HG02852 (cell line): ENCODE results near the gene VIPR2.
"Not testable (repeated sequence)": the region's sequence is repeated elsewhere in the genome, so short reads cannot be mapped to it uniquely, and the experiment has no call there.

ENCODE experiments used
- ATAC-seq: cut with Tn5 transposase; IDR thresholded peaks from one replicate; pipeline ENCODE4 v1.9.1; 2021; ENCODE audit warnings: mild to moderate bottlenecking, moderate library complexity; ENCODE audit not compliant: unreplicated experiment

Gene VIPR2

GRCh38 chr7:159140170-159140910, 4.3 kb downstream of the VIPR2 start:
- no peak for ATAC-seq

DNA sequence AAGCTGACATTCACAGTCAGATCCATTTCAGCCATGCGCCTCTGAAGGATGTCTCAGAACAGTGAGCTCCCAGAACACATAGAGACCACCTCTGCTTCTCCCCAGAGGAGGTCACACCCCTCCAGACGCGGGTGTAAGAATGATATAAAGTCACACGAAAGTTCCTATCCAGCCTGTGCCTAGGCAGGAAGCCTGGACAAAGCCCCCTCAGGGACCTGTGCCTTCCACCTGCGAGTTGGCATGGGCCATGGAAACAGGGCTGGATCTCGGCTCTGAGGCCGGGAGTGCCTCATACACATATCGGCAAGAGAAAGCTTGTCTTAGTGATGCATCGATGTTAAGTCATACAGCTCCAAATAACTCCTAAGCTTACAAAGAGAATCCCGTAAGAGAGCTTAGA, 5.0 kb downstream of the VIPR2 start:
- no peak for ATAC-seq

GRCh38 chr7:159139202-159139601, 5.5 kb downstream of the VIPR2 start:
- no peak for ATAC-seq

DNA sequence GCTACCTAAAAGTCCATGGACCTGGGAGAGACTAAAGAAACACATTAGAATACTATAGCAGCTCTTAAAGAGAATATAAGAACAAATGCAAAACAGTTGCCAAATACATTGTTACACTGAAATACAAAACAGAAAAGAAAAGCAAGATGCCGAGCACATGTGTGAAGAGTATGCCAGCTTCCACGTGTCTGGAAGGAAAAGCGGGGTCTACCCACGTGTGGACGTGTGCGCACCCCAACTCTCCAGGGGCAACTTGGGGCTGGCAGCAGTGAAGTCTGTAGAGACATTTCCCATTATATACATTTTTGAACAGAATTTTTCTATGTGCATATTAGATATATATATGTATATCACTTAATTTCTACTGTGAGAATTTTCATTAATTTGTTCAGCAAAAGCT, 6.2 kb downstream of the VIPR2 start:
- no peak for ATAC-seq

DNA sequence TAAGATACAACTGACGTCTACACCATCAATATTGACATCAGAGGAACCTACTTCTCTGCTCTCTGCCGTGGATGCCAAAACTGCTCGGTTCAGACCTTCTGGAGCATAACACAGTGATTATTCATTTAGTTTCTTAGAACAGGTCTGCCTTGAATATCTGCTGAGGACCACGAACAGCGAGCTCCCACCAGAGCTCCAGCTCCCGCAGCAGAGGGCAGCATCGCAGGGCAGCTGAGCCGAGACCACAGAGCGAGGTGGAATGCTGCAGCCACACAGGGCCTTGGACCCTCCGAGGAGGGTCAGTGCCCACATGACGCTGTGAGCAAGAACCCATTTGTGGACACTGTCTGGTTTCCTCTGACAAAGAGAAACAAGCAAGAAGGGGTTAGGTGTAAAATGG, 6.8 kb downstream of the VIPR2 start:
- no peak for ATAC-seq

DNA sequence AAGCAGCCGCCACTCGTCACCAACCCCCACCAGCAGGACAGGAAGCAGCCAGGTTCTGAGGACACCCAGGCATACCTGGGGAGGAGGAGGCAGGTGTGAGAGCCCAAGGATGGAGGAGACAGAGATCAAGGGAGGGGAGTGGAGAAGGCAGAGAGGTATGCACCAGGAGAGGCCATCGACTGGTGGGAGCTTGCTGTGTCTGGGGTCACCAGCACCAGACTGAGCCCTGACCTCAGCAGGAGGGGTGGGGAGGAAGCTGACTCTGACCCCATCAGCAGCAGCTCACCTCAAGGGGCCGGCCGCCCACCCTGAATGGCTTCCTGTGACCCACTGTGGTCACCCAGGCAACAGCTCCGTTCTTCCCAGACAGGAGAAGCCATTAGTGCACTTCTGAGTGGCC, 7.8 kb downstream of the VIPR2 start:
- no peak for ATAC-seq

DNA sequence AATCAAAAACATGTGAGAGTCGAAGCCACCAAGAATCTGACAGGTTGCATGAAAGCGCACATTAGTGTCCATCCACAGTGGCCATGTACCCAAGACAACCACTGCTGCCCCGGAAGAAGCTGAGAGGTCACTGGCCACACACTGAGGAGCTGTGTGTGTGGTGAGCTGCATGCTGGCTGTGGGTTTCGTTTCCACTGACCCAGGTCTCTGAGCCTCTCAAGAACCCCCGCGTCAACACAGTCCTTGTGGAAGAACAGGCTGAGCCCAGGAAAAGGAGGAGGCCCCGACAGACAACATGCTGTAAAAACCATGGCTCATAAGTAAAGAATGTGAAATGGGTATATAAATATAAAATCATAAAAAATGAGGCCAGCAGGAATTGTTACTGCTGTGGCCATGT, 8.2 kb downstream of the VIPR2 start:
- ATAC-seq = no peak

DNA sequence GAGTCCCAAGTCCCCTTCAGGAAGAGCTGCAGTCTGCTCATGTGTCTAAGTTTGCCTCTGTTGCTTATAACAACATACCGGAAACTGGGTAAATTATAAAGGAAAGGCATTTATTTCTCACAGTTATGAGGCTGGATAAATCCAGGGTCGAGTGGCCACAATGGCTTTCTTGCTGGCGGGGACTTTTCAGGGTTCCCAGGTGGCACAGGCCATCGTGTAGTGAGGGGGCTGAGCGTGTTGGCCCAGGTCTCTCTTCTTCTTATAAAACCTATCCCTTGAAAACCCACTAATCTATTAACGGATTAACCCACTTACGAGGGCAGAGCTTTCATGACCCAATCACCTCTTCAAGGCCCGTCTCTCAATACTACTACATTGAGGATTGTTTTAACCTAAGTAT, 8.7 kb downstream of the VIPR2 start:
- ATAC-seq = no peak

- ATAC-seq = not testable (repeated sequence)
These were observed 11.8 kb downstream of the VIPR2 start for GRCh38 chr7:159132670-159133443.

- no peak for ATAC-seq
These were observed 13.8 kb downstream of the VIPR2 start for GRCh38 chr7:159130820-159131219.

- ATAC-seq = no peak
These were observed 14.4 kb downstream of the VIPR2 start for GRCh38 chr7:159130199-159130775.

DNA sequence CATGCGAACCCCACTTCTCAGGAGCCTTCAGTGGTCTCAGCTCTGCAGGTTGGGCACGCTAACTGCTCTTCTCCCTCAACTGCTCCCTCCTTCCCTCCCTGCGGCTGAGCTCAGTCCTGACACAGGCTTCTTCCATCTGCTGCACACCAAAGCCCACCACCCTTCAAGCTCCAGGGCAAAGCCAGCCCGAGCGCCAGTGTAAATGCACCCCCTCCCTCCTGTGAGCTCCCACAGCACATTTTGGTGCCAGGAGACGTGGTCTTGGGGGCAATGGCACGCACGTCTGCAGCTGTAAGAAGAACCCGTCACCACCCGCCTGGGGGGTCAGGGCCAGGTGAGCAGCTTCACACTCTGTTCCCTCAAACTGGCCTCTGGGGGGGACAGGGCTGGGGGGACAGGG, 15.9 kb downstream of the VIPR2 start:
- ATAC-seq = no peak

DNA sequence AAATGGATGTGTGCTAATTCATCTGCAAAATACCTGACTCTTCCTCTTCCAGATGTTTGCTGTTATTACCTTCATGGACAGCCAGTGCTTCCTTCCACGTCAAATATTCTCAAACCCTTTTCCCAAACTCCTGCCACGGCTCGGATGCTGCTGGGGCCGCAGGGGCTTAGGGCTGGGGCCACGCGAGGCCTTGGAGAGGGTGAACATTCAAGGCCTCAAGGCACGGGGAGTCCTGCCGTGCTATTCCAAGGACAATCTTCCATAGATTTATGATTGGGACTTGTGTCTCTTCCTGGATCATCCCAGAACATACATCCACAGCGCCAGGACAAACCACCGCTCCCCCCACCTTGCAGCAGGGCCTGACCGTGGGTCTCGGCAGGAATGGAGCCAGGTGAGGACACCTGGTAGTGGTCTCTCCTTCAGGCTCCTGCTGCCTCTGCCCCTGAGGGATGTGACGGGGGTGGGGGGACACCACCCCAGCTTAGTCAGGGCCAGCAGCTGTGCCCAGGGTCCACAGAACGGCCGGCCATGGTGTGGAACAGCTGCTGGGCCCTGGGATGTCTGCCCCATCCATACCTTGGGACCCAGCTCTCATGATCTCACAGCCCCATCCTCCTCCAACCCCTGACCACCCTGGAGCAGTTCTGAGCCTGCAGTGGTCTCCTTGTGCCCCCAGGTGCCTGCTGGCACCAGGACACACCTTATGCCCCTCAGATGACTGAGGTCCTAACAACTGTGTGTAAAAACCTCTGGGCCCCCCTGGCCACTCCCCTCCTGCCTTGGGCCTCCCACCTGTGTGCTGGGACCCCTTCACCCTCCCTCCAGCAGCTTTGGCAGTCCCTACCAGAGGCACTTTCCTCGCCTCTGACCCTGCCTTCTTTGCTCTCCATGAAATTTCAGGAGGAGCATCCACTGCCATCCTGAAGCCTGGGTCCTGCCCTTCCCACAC, 16.7 kb downstream of the VIPR2 start:
- ATAC-seq = no peak

GRCh38 chr7:159126311-159127260, 18.1 kb downstream of the VIPR2 start:
- ATAC-seq = no peak

DNA sequence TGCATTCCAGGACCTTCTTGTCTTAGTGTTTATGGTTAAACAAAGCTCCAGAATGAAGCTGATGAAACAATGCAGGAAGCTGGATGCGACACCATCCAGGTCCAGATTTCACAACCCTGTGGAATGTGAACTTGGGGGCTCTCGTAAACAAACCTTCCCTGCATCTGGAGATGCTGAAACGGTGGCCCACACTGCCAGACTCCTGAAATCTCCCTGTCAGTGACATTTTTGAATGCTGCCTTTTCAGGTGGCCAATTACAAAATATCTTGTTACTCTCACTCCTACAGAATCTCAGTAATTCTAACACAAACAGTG, 18.8 kb downstream of the VIPR2 start:
- no peak for ATAC-seq

- no peak for ATAC-seq
These were observed 19.3 kb downstream of the VIPR2 start for GRCh38 chr7:159125104-159125954.

DNA sequence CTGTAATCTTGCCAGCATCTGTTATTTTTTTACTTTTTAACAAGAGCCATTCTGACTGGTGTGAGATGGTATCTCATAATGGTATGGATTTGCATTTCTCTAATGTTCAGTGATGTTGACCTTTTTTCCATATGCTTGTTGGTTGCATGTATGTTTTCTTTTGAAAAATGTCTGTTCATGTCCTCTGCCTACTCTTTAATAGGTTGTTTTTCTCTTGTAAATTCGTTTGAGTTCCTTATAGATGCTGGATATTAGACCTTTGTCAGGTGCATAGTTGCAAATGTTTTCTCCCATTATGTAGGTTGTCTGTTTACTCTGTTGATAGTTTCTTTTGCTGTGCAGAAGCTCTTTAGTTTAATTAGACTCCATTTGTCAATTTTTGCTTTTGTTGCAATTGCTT, 20.9 kb downstream of the VIPR2 start:
- ATAC-seq = not testable (repeated sequence)

DNA sequence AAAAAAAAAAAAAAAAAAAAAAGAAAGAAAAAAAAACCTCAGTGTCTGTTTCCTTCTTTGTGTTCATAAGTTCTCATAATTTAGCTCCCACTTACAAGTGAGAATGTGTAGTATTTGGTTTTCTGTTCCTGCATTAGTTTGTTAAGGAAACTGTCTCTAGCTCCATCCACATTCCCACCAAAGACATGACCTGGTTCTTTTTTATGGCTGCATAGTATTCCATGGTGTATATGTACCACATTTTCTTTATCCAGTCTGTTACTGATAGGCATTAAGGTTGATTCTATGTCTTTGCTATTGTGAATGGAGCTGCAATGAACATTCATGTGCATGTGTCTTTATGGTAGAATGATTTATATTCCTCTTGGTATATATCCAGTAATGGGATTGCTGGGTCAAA, 21.4 kb downstream of the VIPR2 start:
- not testable (repeated sequence) for ATAC-seq

DNA sequence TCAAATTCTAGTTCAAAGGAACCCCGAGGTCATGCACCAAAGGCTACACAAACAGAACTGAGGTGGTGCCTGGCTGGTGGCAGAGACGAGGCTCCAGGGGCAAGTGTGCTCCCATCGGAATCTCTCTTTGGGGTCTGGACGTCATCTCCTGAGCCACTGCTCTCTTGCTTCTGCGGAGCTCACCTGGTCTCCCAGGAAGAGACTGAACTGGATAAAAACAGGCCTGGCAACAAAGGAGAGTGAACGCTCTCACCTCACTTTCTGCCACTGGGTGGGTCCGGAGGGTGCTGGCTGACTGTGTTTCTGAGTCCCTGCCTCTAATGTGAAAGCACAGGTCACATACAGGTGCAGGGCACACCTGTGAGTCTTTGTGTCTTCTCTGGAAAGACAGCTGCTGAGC, 22.4 kb downstream of the VIPR2 start:
- no peak for ATAC-seq
